Measurements from ENCODE around the gene OPCML. TPM values are rescaled to one million over a fixed set of nuclear protein-coding genes. Genes with fewer than 3 reads are reported as not detected.

OPCML gene
- total RNA-seq, 1 experiment from 2014 or later: 0.21 TPM

GRCh38 chr11:132873841-132874240 lies 658.5 kb downstream of the OPCML start:
- Histone ChIP-seq H3K27me3 (ENCODE audit: control insufficient read depth, insufficient read depth, low read length) (no peaks in the 10 kb centered on the region), H3K36me3 (replicated peaks; ENCODE audit: control insufficient read depth, insufficient read depth, low read length) (no peaks in the 10 kb centered on the region; the same call in 1 of the 2 replicates), H3K4me3 (ENCODE audit: insufficient read depth, low read depth, low read length) (no peak overlapping the region)
- no peak for DNase-seq

DNA sequence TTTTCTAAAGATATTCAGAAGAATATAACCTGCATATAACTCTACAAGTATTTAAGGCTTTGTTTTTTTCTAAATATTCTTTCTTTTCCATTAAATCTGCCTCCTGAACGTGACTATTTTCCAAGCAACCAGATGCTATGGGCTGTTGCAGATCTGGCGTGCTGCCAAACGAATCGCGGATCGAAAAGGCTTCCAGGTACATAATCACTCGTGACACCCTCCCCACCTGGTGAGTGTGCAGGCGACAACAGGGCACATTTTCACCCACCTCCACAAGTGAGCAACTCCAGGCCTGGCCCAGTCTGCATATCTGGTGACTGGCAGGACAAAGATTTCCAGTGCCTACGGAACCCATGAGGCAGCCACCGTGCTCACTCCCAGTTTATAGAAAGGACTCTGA lies 660.1 kb downstream of the OPCML start:
- Histone ChIP-seq H3K27me3 (ENCODE audit: control insufficient read depth, insufficient read depth, low read length) (no peaks in the 10 kb centered on the region), H3K36me3 (replicated peaks; ENCODE audit: control insufficient read depth, insufficient read depth, low read length) (no peaks in the 10 kb centered on the region), H3K4me3 (ENCODE audit: insufficient read depth, low read depth, low read length) (no peak overlapping the region)
- DNase-seq: no peak

DNA sequence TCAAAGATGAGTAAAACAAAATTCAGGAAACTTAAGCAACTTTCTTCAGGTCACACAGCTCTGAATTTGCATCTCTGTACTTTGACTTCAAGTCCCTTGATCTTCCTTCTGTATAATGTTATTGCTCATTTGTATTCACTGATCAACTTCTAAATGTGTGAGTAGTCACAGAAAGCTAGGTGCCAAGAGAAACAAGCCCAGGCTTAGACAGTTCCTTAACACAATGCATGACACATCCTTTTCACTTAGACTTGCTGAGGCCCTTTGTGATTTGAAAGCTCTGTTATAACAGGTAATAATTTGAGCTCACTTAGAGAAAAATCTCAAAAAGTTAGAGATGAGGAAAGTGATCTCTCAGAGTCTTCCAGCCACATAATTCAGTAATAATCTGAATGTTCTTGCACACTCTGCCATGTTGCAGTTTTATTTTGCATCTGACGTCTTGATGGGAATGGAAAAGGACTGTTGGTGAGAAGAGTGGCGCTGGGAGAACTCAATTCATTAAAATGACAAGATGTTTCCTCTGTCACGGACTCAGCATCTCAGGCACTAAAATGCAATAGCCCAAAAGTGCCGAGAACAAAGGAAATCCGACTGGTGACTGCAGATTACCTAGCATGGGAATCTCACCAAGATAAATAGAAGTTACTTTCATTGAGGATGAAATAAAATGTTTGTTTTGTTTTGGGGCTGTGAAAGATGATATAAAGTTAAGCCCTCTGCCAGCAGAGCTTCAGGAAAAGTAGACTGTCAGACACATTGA lies 665.3 kb downstream of the OPCML start:
- H3K27me3 ChIP-seq (ENCODE audit: control insufficient read depth, insufficient read depth, low read length): no peaks in the 10 kb centered on the region
- no peak for DNase-seq
- H3K4me3 ChIP-seq (ENCODE audit: insufficient read depth, low read depth, low read length): no peak overlapping the region
- H3K36me3 ChIP-seq (replicated peaks; ENCODE audit: control insufficient read depth, insufficient read depth, low read length): no peaks in the 10 kb centered on the region

DNA sequence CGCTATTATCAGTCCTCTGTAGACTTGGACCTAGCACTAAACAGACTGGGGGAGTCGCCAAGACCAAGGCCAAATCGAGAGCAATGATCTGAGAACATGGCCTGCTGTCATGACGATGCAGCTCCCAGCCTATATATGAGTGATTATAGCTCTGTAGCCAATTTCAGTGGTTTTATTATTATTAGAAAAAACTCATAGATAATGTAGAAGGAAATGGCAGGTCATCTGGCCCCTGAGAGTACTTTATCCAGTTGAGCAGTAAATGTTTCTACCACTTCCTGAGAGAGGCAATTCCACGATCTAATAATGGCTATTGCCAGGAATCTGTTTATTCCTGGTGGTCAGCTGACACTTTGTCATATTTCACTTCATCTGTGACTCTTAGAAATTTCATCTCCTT lies 666.7 kb downstream of the OPCML start:
- Histone ChIP-seq H3K4me3 (ENCODE audit: insufficient read depth, low read depth, low read length) (no peak overlapping the region), H3K36me3 (replicated peaks; ENCODE audit: control insufficient read depth, insufficient read depth, low read length) (no peaks in the 10 kb centered on the region), H3K27me3 (ENCODE audit: control insufficient read depth, insufficient read depth, low read length) (no peaks in the 10 kb centered on the region)
- DNase-seq: no peak

DNA sequence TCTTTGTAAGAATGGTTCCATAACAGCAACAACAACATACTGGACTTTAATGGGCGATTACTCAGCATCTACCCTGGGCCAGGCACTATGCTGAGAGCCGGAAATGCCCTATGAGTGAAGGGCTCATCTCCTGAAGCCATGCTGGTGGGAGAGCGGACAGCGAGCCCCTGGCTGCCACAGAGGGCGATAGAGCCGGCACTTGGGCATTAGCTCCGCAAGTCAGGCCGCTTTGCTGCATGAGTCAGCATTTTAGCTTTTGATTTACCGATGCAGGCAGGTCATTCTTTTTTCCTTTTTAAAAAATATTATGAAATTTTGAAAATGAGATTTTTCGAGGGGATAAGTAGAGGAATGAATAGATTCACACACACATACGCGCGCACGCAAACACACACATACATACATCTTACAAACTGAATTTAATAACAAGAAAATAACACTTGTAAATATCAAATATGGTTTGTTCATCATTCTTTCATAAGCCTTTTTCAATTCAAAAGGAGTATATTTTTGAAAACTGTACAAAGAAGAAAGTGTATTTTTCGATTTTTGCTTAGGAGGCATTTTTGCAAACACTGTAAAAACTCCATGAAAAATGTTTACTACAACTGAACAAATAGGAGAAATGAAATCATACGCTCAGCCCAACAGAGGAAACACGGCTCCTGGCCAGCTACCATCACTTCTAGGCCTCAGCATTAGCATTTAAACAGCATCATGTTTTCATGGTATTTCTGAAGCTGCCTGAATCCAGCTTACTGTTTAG lies 667.3 kb downstream of the OPCML start:
- peak; percentile 44 for DNase-seq
- Histone ChIP-seq H3K27me3 (ENCODE audit: control insufficient read depth, insufficient read depth, low read length) (no peaks in the 10 kb centered on the region), H3K4me3 (ENCODE audit: insufficient read depth, low read depth, low read length) (no peak overlapping the region), H3K36me3 (replicated peaks; ENCODE audit: control insufficient read depth, insufficient read depth, low read length) (no peaks in the 10 kb centered on the region)

DNA sequence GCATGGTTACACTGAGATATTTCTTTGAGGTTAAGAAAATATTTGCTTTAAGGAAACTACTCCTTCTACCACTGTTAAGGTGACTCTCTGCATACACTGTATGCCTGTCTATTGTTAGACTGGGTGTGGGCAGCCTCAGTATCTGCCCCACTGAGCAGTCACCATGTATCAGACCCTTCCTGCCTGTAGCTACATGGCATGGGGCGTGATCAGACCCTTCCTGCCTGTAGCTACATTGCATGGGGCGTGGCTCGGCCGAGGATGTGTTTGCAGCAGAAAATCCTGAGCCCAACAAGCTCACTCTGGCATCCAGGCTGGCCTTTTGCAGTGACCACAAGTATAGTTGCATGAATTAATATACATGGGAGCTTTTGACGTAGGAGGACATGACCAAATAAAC lies 669.4 kb downstream of the OPCML start:
- Histone ChIP-seq H3K4me3 (ENCODE audit: insufficient read depth, low read depth, low read length) (no peak overlapping the region), H3K27me3 (ENCODE audit: control insufficient read depth, insufficient read depth, low read length) (no peaks in the 10 kb centered on the region), H3K36me3 (replicated peaks; ENCODE audit: control insufficient read depth, insufficient read depth, low read length) (no peaks in the 10 kb centered on the region)
- no peak for DNase-seq

- Histone ChIP-seq H3K36me3 (replicated peaks; ENCODE audit: control insufficient read depth, insufficient read depth, low read length) (no peaks in the 10 kb centered on the region), H3K27me3 (ENCODE audit: control insufficient read depth, insufficient read depth, low read length) (no peaks in the 10 kb centered on the region), H3K4me3 (ENCODE audit: insufficient read depth, low read depth, low read length) (no peak overlapping the region)
- no peak for DNase-seq
Measured at GRCh38 chr11:132862137-132862536, 670.2 kb downstream of the OPCML start.

- Histone ChIP-seq H3K27me3 (ENCODE audit: control insufficient read depth, insufficient read depth, low read length) (no peaks in the 10 kb centered on the region), H3K36me3 (replicated peaks; ENCODE audit: control insufficient read depth, insufficient read depth, low read length) (no peaks in the 10 kb centered on the region), H3K4me3 (ENCODE audit: insufficient read depth, low read depth, low read length) (no peak overlapping the region)
- no peak for DNase-seq
Measured at GRCh38 chr11:132859306-132859705, 673.0 kb downstream of the OPCML start.

- Histone ChIP-seq H3K36me3 (replicated peaks; ENCODE audit: control insufficient read depth, insufficient read depth, low read length) (no peaks in the 10 kb centered on the region), H3K27me3 (ENCODE audit: control insufficient read depth, insufficient read depth, low read length) (no peaks in the 10 kb centered on the region), H3K4me3 (ENCODE audit: insufficient read depth, low read depth, low read length) (no peak overlapping the region)
- peak; percentile 62 for DNase-seq
Measured at GRCh38 chr11:132858223-132858622, 674.1 kb downstream of the OPCML start.

GRCh38 chr11:132856032-132856431 lies 676.3 kb downstream of the OPCML start:
- no peak overlapping the region for H3K4me3 ChIP-seq (ENCODE audit: insufficient read depth, low read depth, low read length)
- H3K36me3 ChIP-seq (replicated peaks; ENCODE audit: control insufficient read depth, insufficient read depth, low read length): no peaks in the 10 kb centered on the region
- no peaks in the 10 kb centered on the region for H3K27me3 ChIP-seq (ENCODE audit: control insufficient read depth, insufficient read depth, low read length)
- no peak for DNase-seq

- no peak for DNase-seq
- Histone ChIP-seq H3K27me3 (ENCODE audit: control insufficient read depth, insufficient read depth, low read length) (no peaks in the 10 kb centered on the region), H3K4me3 (ENCODE audit: insufficient read depth, low read depth, low read length) (no peak overlapping the region), H3K36me3 (replicated peaks; ENCODE audit: control insufficient read depth, insufficient read depth, low read length) (no peaks in the 10 kb centered on the region)
Measured at GRCh38 chr11:132855516-132855915, 676.8 kb downstream of the OPCML start.

DNA sequence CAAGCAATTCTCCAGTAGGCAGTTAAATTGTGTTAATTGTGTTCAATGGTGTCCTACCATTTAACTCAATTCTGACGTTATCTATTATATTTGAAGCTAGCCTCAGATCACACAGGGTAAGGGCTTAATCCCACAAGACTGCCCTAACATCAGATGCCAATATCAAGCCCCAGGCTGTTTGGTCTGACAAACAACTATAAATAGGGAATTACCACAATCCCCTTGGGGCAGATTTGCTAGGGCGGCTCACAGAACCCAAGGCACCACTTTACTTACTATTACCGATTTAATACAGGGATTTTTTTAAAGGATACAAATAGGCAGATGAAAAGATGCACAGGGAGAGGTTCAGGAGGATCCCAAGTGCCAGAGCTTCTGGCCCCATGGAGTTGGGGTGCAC lies 678.4 kb downstream of the OPCML start:
- Histone ChIP-seq H3K4me3 (ENCODE audit: insufficient read depth, low read depth, low read length) (no peak overlapping the region), H3K27me3 (ENCODE audit: control insufficient read depth, insufficient read depth, low read length) (no peaks in the 10 kb centered on the region), H3K36me3 (replicated peaks; ENCODE audit: control insufficient read depth, insufficient read depth, low read length) (no peaks in the 10 kb centered on the region)
- DNase-seq: no peak

DNA sequence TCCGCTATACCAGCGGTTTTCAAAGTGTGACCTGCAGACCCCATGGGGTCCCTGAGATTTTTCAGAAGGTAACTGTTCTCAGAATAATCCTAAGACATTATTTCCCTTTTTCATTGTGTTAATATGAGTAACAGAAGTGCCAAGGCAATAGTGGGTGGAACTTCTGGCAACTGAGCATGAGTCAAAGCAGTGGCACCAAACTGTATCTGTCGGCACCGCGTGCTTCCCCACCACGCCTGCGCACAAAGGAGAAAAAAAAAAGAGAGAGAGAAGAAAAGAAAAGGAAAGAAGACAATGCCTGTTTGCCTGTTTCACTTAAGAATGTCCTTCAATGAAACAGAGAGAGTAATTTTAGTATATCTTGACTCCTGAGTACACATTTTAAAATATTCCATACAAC lies 679.9 kb downstream of the OPCML start:
- no peak overlapping the region for H3K4me3 ChIP-seq (ENCODE audit: insufficient read depth, low read depth, low read length)
- H3K36me3 ChIP-seq (replicated peaks; ENCODE audit: control insufficient read depth, insufficient read depth, low read length): no peaks in the 10 kb centered on the region
- no peaks in the 10 kb centered on the region for H3K27me3 ChIP-seq (ENCODE audit: control insufficient read depth, insufficient read depth, low read length)
- no peak for DNase-seq

DNA sequence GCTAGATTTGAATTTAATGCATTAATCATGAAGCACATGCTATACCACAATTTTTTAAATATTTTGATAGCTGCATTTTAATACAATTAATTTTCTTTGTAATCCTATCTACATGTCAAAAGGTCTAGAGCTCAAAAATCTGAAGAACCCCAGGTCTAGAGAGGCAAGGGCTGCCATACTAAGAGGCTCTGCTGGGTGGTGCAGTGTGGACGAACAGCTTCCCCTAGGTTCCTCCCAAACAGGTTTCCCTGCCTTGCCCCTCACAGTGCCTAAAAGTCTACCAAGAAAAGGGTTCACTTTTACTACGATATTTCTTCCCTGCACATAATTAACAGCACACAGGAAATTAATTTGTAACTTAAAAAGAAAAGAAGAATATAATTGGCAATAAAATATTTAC lies 681.1 kb downstream of the OPCML start:
- no peaks in the 10 kb centered on the region for H3K27me3 ChIP-seq (ENCODE audit: control insufficient read depth, insufficient read depth, low read length)
- no peak overlapping the region for H3K4me3 ChIP-seq (ENCODE audit: insufficient read depth, low read depth, low read length)
- DNase-seq: no peak

DNA sequence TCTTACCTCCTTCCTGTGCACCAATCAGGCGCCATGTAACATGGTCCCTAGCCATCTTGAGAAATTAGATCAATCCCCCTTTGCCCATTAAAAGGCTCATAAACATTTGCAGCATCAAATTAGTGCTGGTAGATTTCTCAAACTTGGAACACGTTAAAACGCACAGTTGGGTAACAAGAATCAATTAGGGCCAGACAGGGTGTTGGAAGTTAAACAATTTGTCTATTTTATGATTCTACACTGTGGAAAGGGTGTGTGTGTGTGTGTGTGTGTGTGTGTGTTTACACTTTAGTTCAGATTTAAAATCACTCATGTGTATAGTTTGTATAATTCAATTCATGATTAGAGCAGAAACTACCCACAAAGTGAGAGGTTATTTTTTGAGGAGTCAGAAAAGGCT lies 682.0 kb downstream of the OPCML start:
- H3K27me3 ChIP-seq (ENCODE audit: control insufficient read depth, insufficient read depth, low read length): no peaks in the 10 kb centered on the region
- DNase-seq: no peak
- H3K4me3 ChIP-seq (ENCODE audit: insufficient read depth, low read depth, low read length): no peak overlapping the region

More for the DNA sequence above, 681.1 kb downstream of the OPCML start:
- H3K36me3 ChIP-seq (replicated peaks; ENCODE audit: control insufficient read depth, insufficient read depth, low read length): no peaks in the 10 kb centered on the region

More for the DNA sequence above, 682.0 kb downstream of the OPCML start:
- no peaks in the 10 kb centered on the region for H3K36me3 ChIP-seq (replicated peaks; ENCODE audit: control insufficient read depth, insufficient read depth, low read length)

Data from H7 (cell line).